ENCODE data around the gene DCBLD1. TPM values are rescaled to one million over a fixed set of nuclear protein-coding genes. Genes with fewer than 3 reads are reported as not detected.

Gene DCBLD1
- total RNA-seq, 1 donor from 2014 or later = 7.5 TPM

DNA sequence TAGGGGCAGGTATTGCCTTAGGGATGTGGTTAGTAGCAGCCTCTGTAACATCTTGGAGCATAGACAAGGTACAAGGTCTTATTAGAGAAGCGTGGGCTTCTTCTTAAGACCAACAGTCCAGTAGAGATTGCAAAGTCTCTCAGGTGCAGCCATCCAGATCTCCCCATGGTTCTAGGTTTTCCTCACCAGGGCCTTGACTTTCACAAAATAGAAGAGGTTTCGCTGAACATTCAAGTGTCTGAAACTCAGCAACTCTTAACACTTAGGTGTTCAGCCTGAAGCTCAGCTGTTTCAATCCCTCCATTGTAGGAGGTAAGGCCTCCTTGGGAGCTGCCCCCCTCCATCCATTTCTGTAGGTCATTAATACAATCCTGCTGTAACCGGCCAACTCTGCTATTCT lies 75.5 kb downstream of the DCBLD1 start:
- Histone ChIP-seq H3K9ac (no peak overlapping the region), H3F3A (ENCODE audit: low read depth) (peaks cover 5% of the 10 kb centered on the region), H3K4me3 (no peak overlapping the region), H4K20me1 (ENCODE audit: low read depth) (no peaks in the 10 kb centered on the region), H3K4me1 (peaks cover 9% of the 10 kb centered on the region), H3K4me2 (no peak overlapping the region), H3K79me2 (ENCODE audit: low read depth) (no peaks in the 10 kb centered on the region), H3K27me3 (no peaks in the 10 kb centered on the region), H2AFZ (replicated peaks) (no peak overlapping the region), H3K27ac (no peak overlapping the region), H3K36me3 (peaks cover 6% of the 10 kb centered on the region), H3K9me3 (ENCODE audit: low read depth) (no peaks in the 10 kb centered on the region)
- Mint-ChIP-seq H3K36me3 (peaks cover 2% of the 10 kb centered on the region), H3K27ac (no peak overlapping the region), H3K4me3 (no peak overlapping the region), H3K27me3 (ENCODE audit: insufficient read depth, low read depth) (no peaks in the 10 kb centered on the region), H3K9me3 (no peaks in the 10 kb centered on the region), H3K4me1 (no peaks in the 10 kb centered on the region)
- no peak for TF ChIP-seq EZH2phosphoT487 (IDR thresholded peaks at IDR 0.05)
- TF ChIP-seq, protein P1, sequence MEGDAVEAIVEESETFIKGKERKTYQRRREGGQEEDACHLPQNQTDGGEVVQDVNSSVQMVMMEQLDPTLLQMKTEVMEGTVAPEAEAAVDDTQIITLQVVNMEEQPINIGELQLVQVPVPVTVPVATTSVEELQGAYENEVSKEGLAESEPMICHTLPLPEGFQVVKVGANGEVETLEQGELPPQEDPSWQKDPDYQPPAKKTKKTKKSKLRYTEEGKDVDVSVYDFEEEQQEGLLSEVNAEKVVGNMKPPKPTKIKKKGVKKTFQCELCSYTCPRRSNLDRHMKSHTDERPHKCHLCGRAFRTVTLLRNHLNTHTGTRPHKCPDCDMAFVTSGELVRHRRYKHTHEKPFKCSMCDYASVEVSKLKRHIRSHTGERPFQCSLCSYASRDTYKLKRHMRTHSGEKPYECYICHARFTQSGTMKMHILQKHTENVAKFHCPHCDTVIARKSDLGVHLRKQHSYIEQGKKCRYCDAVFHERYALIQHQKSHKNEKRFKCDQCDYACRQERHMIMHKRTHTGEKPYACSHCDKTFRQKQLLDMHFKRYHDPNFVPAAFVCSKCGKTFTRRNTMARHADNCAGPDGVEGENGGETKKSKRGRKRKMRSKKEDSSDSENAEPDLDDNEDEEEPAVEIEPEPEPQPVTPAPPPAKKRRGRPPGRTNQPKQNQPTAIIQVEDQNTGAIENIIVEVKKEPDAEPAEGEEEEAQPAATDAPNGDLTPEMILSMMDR (IDR thresholded peaks at IDR 0.05) = no peak
- TF ChIP-seq EZH2 (IDR thresholded peaks at IDR 0.05) = no peak
- DNase-seq (ENCODE audit: low spot score) = no peak

DNA sequence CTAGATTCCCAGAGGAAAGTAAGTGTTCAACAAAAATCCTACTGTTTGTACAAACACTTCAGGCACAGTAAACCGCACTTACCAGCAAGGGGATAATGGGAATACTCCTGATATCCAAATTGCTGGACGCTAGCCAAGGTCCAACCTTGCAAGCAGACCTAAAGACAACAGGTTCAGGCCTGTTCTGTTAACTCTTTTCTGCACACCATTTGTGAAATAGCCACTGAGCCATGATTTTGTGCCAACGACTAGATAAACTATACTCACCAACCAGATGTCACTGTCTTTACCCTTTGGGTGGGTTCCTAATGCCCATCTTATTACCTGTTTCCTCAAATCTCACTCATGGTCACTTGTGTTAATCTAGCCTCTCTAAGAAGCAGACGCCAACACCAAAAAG lies 76.3 kb downstream of the DCBLD1 start:
- Histone ChIP-seq H3K79me2 (ENCODE audit: low read depth) (no peaks in the 10 kb centered on the region), H3F3A (ENCODE audit: low read depth) (no peaks in the 10 kb centered on the region), H3K4me3 (no peak overlapping the region), H3K36me3 (peaks cover 6% of the 10 kb centered on the region), H3K9ac (no peak overlapping the region), H3K4me2 (no peak overlapping the region), H3K27ac (no peak overlapping the region), H3K27me3 (no peaks in the 10 kb centered on the region), H3K4me1 (no peaks in the 10 kb centered on the region), H4K20me1 (ENCODE audit: low read depth) (no peaks in the 10 kb centered on the region), H2AFZ (replicated peaks) (no peak overlapping the region), H3K9me3 (ENCODE audit: low read depth) (no peaks in the 10 kb centered on the region)
- Mint-ChIP-seq H3K27ac (no peak overlapping the region), H3K36me3 (peaks cover 2% of the 10 kb centered on the region), H3K27me3 (ENCODE audit: insufficient read depth, low read depth) (no peaks in the 10 kb centered on the region), H3K4me1 (no peaks in the 10 kb centered on the region), H3K4me3 (no peak overlapping the region), H3K9me3 (no peaks in the 10 kb centered on the region)
- DNase-seq (ENCODE audit: low spot score) = no peak
- TF ChIP-seq EZH2phosphoT487 (IDR thresholded peaks at IDR 0.05) (no peak), EZH2 (IDR thresholded peaks at IDR 0.05) (no peak)
- TF ChIP-seq, protein P1 (IDR thresholded peaks at IDR 0.05) = no peak

DNA sequence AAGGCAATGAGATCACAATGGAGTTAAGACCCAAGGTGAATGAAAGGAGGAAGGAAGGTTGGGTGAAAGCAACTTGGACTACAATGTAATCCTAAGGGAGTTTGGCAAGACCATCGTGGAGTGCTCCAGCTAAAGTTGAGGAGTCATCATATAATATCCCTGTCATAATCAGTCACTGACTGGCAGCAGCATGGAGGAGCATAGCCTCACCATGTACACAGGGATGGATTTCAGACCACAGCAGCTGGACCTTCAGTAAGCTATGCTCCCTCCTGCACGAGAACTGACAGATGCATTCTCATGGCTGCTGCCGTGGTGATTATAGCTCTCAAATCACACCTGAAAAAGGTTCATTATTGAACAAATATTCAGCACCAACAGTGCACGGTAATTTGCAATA lies 76.8 kb downstream of the DCBLD1 start:
- H3K9me3 ChIP-seq (ENCODE audit: low read depth) = no peaks in the 10 kb centered on the region
- Mint-ChIP-seq H3K27ac (no peak overlapping the region), H3K27me3 (ENCODE audit: insufficient read depth, low read depth) (no peaks in the 10 kb centered on the region)

More for the DNA sequence above, 76.8 kb downstream of the DCBLD1 start:
- Histone ChIP-seq H3K4me1 (no peaks in the 10 kb centered on the region), H3K4me2 (no peak overlapping the region), H3K4me3 (no peak overlapping the region), H3K27me3 (no peaks in the 10 kb centered on the region), H3K36me3 (peaks cover 6% of the 10 kb centered on the region), H3K79me2 (ENCODE audit: low read depth) (no peaks in the 10 kb centered on the region), H4K20me1 (ENCODE audit: low read depth) (no peaks in the 10 kb centered on the region), H2AFZ (replicated peaks) (no peak overlapping the region), H3K27ac (no peak overlapping the region), H3K9ac (no peak overlapping the region), H3F3A (ENCODE audit: low read depth) (no peaks in the 10 kb centered on the region)
- Mint-ChIP-seq H3K36me3 (peaks cover 2% of the 10 kb centered on the region), H3K9me3 (no peaks in the 10 kb centered on the region), H3K4me3 (no peak overlapping the region), H3K4me1 (no peaks in the 10 kb centered on the region)
- no peak for DNase-seq (ENCODE audit: low spot score)
- TF ChIP-seq EZH2 (IDR thresholded peaks at IDR 0.05) (no peak), EZH2phosphoT487 (IDR thresholded peaks at IDR 0.05) (no peak)
- TF ChIP-seq, protein P1 (IDR thresholded peaks at IDR 0.05) = no peak

Data from neural progenitor cell (in vitro differentiated cells).